Gastrocnemius medialis (tissue), 4 donors: ENCODE measurements around the gene RSBN1. TPM values are rescaled to one million over a fixed set of nuclear protein-coding genes. Genes with fewer than 3 reads are reported as not detected.
A peak's percentile ranks its signal among the peaks of the same experiment; 100 is the strongest.

Experiments used
- ATAC-seq, 2 donors: fragments of 150-250 bp; one replicate each; pipeline ENCODE4 v1.9.1; 2016
- DNase-seq, 2 donors: peaks; one replicate each; pipeline ENCODE4 v3.0.0-alpha.2; 2019
- H3K27ac ChIP-seq, 4 donors: fragments of 200-600 bp; sonication (generic); 1 replicate in 1 of 4; 2 replicates in 3 of 4; pipeline ENCODE4 v1.5.1; 2016 to 2018; ENCODE audit warnings: mild to moderate bottlenecking in 2 of 4, moderate library complexity in 1 of 4
- H3K27me3 ChIP-seq, 3 donors: fragments of 200-600 bp; sonication (generic) in 2 of 3; 1 replicate in 1 of 3; 2 replicates in 2 of 3; pipeline versions ENCODE4 v1.5.1 to v1.6.0; 2016 to 2019; ENCODE audit warnings: mild to moderate bottlenecking in 1 of 3, moderate library complexity in 1 of 3
- H3K36me3 ChIP-seq, 2 donors: fragments of 200-600 bp; sonication (generic) in 1 of 2; one replicate each; pipeline ENCODE4 v1.5.1; 2017 to 2018
- H3K4me1 ChIP-seq, 2 donors: fragments of 200-600 bp; sonication (generic) in 1 of 2; one replicate each; pipeline ENCODE4 v1.5.1; 2016 to 2017; ENCODE audit warnings: mild to moderate bottlenecking in 2 of 2
- H3K4me3 ChIP-seq, 4 donors: fragments of 200-600 bp; sonication (generic) in 3 of 4; 1 replicate in 1 of 4; 2 replicates in 3 of 4; pipeline ENCODE4 v1.5.1; 2016 to 2019; ENCODE audit warnings: mild to moderate bottlenecking in 2 of 4
- H3K9me3 ChIP-seq, 3 donors: fragments of 200-600 bp; sonication (generic) in 2 of 3; 1 replicate in 1 of 3; 2 replicates in 2 of 3; pipeline ENCODE4 v1.5.1; 2016 to 2019
- POLR2A ChIP-seq, 2 donors: fragments of 450-650 bp; IDR thresholded peaks; one replicate each; pipeline ENCODE4 v1.6.1; 2017; ENCODE audit warnings: antibody characterized with exemption in 2 of 2, mild to moderate bottlenecking in 2 of 2, moderate library complexity in 2 of 2
- in situ Hi-C, 4 donors: fragments of 200-750 bp; cut with MboI; loops; one replicate each; pipeline versions ENCODE4 v1.15.0 to v1.8.0; 2017; ENCODE audit warnings: low sequenced_read_pairs in 4 of 4
- intact Hi-C: fragments of 100-400 bp; cut with DNase I; formaldehyde crosslinking; loops from one replicate; pipeline ENCODE4 v1.15.1; 2023; ENCODE audit warnings: low total_unique reads
- total RNA-seq, 4 donors: library from RNA; depleted of rRNA; stranded (reverse); fragments of >200 nt; gene quantifications; one replicate each; pipeline versions ENCODE4 v1.1.0 to v1.2.3, GENCODE V29; 2016
- TF ChIP-seq, protein P1 (sequence below), 5 experiments: fragments of 450-650 bp in 3 of 5; fragments of 200-600 bp in 2 of 5; sonication (generic) in 2 of 5; IDR thresholded peaks in 4 of 5; conservative IDR thresholded peaks in 1 of 5; 1 replicate in 4 of 5; 2 replicates in 1 of 5; pipeline ENCODE4 v1.5.1; 2016 to 2019; ENCODE audit warnings: antibody characterized with exemption in 5 of 5, mild to moderate bottlenecking in 3 of 5, moderate library complexity in 3 of 5

The RSBN1 gene
- total RNA-seq, 4 donors from 2014 or later: 9.9 to 24.8 (median 24.0) TPM

DNA sequence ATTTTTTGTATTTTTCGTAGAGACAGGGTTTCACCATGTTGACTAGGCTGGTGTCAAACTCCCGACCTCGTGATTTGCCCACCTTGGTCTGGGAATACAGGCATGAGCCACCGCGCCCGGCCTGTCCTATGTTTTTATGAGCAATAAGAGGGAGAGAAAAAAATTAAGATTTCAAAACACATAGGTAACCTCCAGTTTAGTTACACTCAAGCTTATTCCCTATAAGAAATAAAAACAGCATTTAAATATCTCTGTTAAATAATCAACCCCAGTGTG, 7.1 kb downstream of the RSBN1 start:
- no peak overlapping the region for H3K4me3 ChIP-seq
- in situ Hi-C loops (no loop called here), intact Hi-C loops (loop anchor here (10.0 kb wide), 1 partner anchor 700 kb away; no protein-coding TSS in a partner anchor)
- DNase-seq (no peak), ATAC-seq (no peak)
- no peaks in the 10 kb centered on the region for H3K27me3 ChIP-seq
- H3K4me1 ChIP-seq: peaks cover 49 to 81% of the 10 kb centered on the region in 2 donors
- H3K9me3 ChIP-seq: no peaks in the 10 kb centered on the region
- peak overlapping the region in 3 of 4 donors; percentile 9 to 57 (median 22) for H3K27ac ChIP-seq
- no peaks in the 10 kb centered on the region for H3K36me3 ChIP-seq
- TF ChIP-seq, protein P1, sequence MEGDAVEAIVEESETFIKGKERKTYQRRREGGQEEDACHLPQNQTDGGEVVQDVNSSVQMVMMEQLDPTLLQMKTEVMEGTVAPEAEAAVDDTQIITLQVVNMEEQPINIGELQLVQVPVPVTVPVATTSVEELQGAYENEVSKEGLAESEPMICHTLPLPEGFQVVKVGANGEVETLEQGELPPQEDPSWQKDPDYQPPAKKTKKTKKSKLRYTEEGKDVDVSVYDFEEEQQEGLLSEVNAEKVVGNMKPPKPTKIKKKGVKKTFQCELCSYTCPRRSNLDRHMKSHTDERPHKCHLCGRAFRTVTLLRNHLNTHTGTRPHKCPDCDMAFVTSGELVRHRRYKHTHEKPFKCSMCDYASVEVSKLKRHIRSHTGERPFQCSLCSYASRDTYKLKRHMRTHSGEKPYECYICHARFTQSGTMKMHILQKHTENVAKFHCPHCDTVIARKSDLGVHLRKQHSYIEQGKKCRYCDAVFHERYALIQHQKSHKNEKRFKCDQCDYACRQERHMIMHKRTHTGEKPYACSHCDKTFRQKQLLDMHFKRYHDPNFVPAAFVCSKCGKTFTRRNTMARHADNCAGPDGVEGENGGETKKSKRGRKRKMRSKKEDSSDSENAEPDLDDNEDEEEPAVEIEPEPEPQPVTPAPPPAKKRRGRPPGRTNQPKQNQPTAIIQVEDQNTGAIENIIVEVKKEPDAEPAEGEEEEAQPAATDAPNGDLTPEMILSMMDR (IDR thresholded peaks at IDR 0.05 in 4 of 5, conservative IDR thresholded peaks at IDR 0.05 in 1 of 5): no peak
- no peak for TF ChIP-seq POLR2A (IDR thresholded peaks at IDR 0.05)

DNA sequence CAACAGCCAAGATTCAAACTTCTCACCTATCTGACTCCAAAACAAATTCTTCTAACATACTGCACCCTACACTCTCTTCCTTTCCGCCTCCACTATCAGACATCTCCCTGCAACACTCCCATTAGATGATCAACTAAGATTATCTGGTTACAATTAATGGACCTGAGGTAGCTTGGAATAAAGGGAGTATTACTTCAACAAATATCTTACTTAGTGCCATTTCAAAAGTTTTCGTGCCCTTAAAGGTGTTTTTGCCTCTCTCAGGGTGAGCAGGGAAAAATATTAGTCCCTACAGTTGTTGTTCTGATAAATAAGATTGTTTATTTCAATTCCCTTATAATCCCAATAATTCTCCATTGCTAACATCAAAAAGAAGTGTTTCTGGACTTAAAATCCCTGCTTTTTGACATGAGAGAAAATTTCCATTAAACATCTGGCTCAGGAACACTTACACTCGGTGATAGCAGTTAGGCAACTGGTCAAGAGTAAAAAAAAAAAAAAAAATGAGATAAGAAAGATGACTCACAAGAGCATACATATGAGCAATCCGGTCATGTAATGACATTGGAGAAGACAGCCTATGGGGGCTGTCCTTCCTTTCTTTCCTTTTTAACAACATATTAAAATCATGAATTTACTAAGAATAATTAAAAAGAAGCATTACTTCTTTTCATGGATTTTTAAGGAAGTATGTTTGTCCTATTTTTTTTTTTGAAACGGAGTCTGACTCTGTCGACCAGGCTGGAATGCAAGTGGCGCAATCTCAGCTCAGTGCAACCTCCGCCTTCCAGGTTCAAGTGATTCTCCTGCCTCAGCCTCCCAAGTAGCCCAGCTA, 7.6 kb downstream of the RSBN1 start:
- H3K27me3 ChIP-seq: no peaks in the 10 kb centered on the region
- in situ Hi-C loops: no loop called here
- H3K4me1 ChIP-seq: peaks cover 49 to 81% of the 10 kb centered on the region in 2 donors
- intact Hi-C loops: loop anchor here (10.0 kb wide), 1 partner anchor 700 kb away; no protein-coding TSS in a partner anchor
- H3K9me3 ChIP-seq: no peaks in the 10 kb centered on the region
- no peak for TF ChIP-seq POLR2A (IDR thresholded peaks at IDR 0.05)
- peak overlapping the region in 1 of 4 donors; percentile 5 for H3K4me3 ChIP-seq
- ATAC-seq (peak; percentile 63 to 67), DNase-seq (no peak)
- no peaks in the 10 kb centered on the region for H3K36me3 ChIP-seq
- peak overlapping the region in 3 of 4 donors; percentile 22 to 57 (median 34) for H3K27ac ChIP-seq

DNA sequence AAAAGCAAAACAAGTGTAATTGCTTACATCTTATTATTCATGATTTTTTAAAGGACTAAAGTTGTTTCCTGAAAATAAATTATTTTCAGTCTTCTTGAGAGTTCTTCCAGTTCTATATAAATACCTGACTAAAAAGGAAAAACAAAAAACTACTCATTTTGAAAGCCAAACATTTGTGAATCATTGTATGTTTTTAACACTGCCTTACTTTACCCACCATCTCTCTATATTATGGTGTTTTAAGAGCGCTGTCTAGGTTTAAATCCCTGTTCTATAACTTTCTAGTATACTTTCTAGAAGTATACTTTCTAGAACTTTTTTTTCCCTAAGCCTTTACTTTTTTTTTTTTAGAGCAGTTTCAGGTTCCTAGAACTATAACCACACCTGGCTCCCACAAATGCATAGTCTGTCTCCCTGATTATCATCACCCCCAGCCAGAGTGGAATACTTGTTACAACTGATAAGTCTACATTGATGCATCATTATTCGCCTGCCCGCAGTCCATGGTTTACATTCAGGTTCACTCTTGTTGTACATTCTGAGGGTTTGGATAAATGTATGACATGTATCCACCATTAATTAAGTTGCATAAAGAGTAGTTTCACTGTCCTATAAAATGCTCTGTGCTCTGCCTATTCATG, 9.8 kb downstream of the RSBN1 start:
- Histone ChIP-seq H3K27me3 (no peaks in the 10 kb centered on the region), H3K4me1 (peaks cover 53 to 77% of the 10 kb centered on the region in 2 donors), H3K9me3 (no peaks in the 10 kb centered on the region), H3K27ac (no peak overlapping the region), H3K36me3 (no peaks in the 10 kb centered on the region), H3K4me3 (no peak overlapping the region)
- DNase-seq (no peak), ATAC-seq (no peak)
- in situ Hi-C loops: no loop called here
- intact Hi-C loops: loop anchor here (10.0 kb wide), 1 partner anchor 702 kb away; no protein-coding TSS in a partner anchor
- TF ChIP-seq, protein P1 (IDR thresholded peaks at IDR 0.05 in 4 of 5, conservative IDR thresholded peaks at IDR 0.05 in 1 of 5): no peak
- no peak for TF ChIP-seq POLR2A (IDR thresholded peaks at IDR 0.05)

DNA sequence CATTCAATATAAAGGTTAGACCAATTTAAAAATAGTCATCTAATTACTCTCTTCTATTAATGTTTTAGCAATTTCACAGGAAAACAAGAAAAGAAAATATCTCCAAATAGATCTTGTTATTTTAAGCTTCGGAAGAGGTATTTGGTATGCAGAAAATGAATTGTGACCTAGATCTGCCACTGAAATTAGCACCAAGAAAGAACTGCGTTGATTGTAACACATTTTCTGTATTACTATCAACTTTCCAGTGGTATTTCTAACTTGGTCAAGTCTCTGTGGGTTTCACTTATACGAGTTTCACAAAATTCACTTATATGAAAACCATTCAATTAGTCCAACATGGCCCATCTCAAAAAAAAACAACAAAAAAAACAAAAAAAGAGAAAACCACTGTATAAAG, 11.8 kb downstream of the RSBN1 start:
- Histone ChIP-seq H3K27ac (peak overlapping the region in 1 of 4 donors; percentile 17), H3K36me3 (no peaks in the 10 kb centered on the region), H3K9me3 (no peaks in the 10 kb centered on the region), H3K4me1 (peaks cover 61 to 73% of the 10 kb centered on the region in 2 donors), H3K27me3 (no peaks in the 10 kb centered on the region), H3K4me3 (no peak overlapping the region)
- no peak for TF ChIP-seq POLR2A (IDR thresholded peaks at IDR 0.05)
- TF ChIP-seq, protein P1 (IDR thresholded peaks at IDR 0.05 in 4 of 5, conservative IDR thresholded peaks at IDR 0.05 in 1 of 5): no peak
- intact Hi-C loops (loop anchor here (10.0 kb wide), 1 partner anchor 704 kb away; no protein-coding TSS in a partner anchor), in situ Hi-C loops (no loop called here)
- ATAC-seq (no peak), DNase-seq (no peak)

DNA sequence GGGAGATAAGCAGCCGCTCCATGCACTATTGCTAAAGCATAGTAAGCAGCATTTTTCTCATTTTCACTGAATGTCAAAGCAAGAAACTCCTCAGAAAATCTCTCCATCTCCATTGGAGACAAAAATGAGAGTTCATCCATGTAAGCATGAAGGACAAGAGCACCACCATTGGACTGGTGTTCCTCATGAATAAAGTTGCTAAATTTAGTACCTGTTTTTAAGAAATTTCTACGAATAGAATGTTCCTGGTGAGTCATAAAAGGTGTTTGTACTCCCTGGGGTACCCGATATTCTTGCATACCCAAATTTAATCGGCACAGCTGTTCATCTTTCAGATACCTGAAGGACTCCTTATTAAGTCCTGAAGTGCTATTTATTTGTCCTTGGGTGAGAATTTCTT, 14.8 kb downstream of the RSBN1 start:
- ATAC-seq (peak in 1 of 2 donors; percentile 51), DNase-seq (no peak)
- intact Hi-C loops: no loop called here
- Histone ChIP-seq H3K4me3 (peak overlapping the region in 1 of 4 donors; percentile 3), H3K27ac (peak overlapping the region in 3 of 4 donors; percentile 39 to 57 (median 41)), H3K27me3 (no peaks in the 10 kb centered on the region), H3K4me1 (peaks cover 43 to 55% of the 10 kb centered on the region in 2 donors), H3K36me3 (no peaks in the 10 kb centered on the region), H3K9me3 (no peaks in the 10 kb centered on the region)
- in situ Hi-C loops: no loop called here
- TF ChIP-seq POLR2A (IDR thresholded peaks at IDR 0.05): no peak
